ENCODE data around the gene CHST15. TPM values are rescaled to one million over a fixed set of nuclear protein-coding genes. Genes with fewer than 3 reads are reported as not detected.

CHST15 gene
- total and polyA plus RNA-seq, 2 of the 8 experiments (the other 6 are each of a cell fraction or from before 2014, with no cell fraction given) = 8.8 to 9.1 TPM

DNA sequence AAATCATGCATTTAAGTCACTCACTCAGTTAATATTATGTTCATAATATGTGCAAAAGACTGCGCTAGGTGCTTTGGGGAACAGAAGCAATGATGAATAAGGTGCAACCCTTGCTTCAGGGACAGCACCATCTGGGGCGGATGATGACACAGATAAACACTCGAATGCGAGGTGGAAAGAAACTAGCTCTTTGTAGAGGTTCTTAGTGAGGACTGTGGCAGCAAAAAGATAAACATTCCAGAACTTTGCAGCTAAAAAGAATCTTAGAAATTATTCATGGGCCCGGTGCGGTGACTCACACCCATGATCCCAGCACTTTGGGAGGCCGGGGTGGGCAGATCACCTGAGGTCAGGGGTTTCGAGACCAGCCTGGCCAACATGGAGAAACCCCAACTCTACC is 29.8 kb upstream of the CHST15 start:
- H4K91ac ChIP-seq (replicated peaks; ENCODE audit: insufficient read length, low read length) = no peak overlapping the region
- H3K18ac ChIP-seq (ENCODE audit: extremely low read depth, low read length) = no peak overlapping the region
- peaks cover 0 to 16% of the 10 kb centered on the region in 2 experiments for H4K20me1 ChIP-seq (replicated peaks in 1 of 2; ENCODE audit: control insufficient read depth in 1 of 2, insufficient read depth in 2 of 2, low read length in 2 of 2)
- no peak overlapping the region for H3K4me2 ChIP-seq (ENCODE audit: insufficient read depth in 1 of 2, low read depth in 2 of 2, low read length in 2 of 2)
- no peak overlapping the region for H3K4me3 ChIP-seq (ENCODE audit: extremely low read depth in 1 of 4, insufficient read depth in 2 of 4, low read depth in 3 of 4, low read length in 4 of 4)
- H2BK120ac ChIP-seq (replicated peaks; ENCODE audit: low read depth, low read length) = no peak overlapping the region
- H2AK5ac ChIP-seq (ENCODE audit: low read depth, low read length) = no peak overlapping the region
- no peak overlapping the region for H3K23ac ChIP-seq (ENCODE audit: insufficient read length)
- ChIA-PET CTCF (ENCODE audit: partially characterized antibody) (interaction anchor here (1.3 kb wide), 1 partner anchor 70 kb away, joined by 5 read pairs; no protein-coding TSS in a partner anchor), POLR2A (ENCODE audit: partially characterized antibody) (no interaction called here)
- H4K8ac ChIP-seq (ENCODE audit: extremely low read depth, insufficient read depth, low read length) = no peak overlapping the region
- H2BK5ac ChIP-seq (ENCODE audit: low read depth, low read length) = no peak overlapping the region
- no peak overlapping the region for H3K56ac ChIP-seq (replicated peaks; ENCODE audit: insufficient read length, low read depth, low read length)
- H2AFZ ChIP-seq (ENCODE audit: low read length) = no peak overlapping the region
- no peaks in the 10 kb centered on the region for H3K9me3 ChIP-seq (ENCODE audit: insufficient read depth in 2 of 2, low read depth in 1 of 2, low read length in 1 of 2)
- H3K79me1 ChIP-seq (ENCODE audit: low read depth, low read length) = no peaks in the 10 kb centered on the region
- 0 out of 2 replicates have a peak overlapping the region, but pooled peaks have one; percentile 33 for H2BK12ac ChIP-seq (ENCODE audit: low read depth, low read length)
- no peaks in the 10 kb centered on the region for H3K36me3 ChIP-seq (ENCODE audit: control insufficient read depth in 2 of 4, insufficient read depth in 4 of 4, low read length in 3 of 4)
- no peak overlapping the region for H3K14ac ChIP-seq (ENCODE audit: insufficient read length)
- no peak overlapping the region for H2BK20ac ChIP-seq (ENCODE audit: low read length)
- no peak overlapping the region for H3K9ac ChIP-seq (replicated peaks in 1 of 4; ENCODE audit: extremely low read depth in 1 of 4, low read depth in 3 of 4, low read length in 3 of 4)
- no peak overlapping the region for H3K4ac ChIP-seq (replicated peaks; ENCODE audit: insufficient read length, low read depth, low read length)
- 94% methylated on average over 8 of the region's 8 CpGs; no CpG with 5 or more reads in 1 of the 2 experiments for WGBS, 2 experiments (ENCODE audit: extremely low coverage in 1 of 2, insufficient coverage in 1 of 2, insufficient read length in 1 of 2, insufficient replicate concordance in 2 of 2, low coverage in 1 of 2, low lambda C conversion rate in 2 of 2, missing lambda C conversion rate in 1 of 2)
- H3K27me3 ChIP-seq (replicated peaks in 1 of 4; ENCODE audit: control insufficient read depth in 3 of 4, extremely low read depth in 1 of 4, insufficient read depth in 3 of 4, low read length in 3 of 4) = peaks cover 0 to 2% (median 0%) of the 10 kb centered on the region in 4 experiments; a peak in 2 of 7 replicates
- FAIRE-seq (no peak), DNase-seq (ENCODE audit: low read depth in 1 of 2, low spot score in 2 of 2) (no peak)
- H3K79me2 ChIP-seq (ENCODE audit: control insufficient read depth in 1 of 2, insufficient read depth in 2 of 2, low read length in 2 of 2) = no peaks in the 10 kb centered on the region
- H3K27ac ChIP-seq (ENCODE audit: low read depth, low read length) = no peak overlapping the region
- no peak overlapping the region for H2BK15ac ChIP-seq (ENCODE audit: low read length)
- H4K5ac ChIP-seq (ENCODE audit: insufficient read length, low read depth, low read length) = no peak overlapping the region
- H3K4me1 ChIP-seq (replicated peaks in 1 of 4; ENCODE audit: control insufficient read depth in 3 of 4, insufficient read depth in 4 of 4, low read length in 3 of 4) = no peaks in the 10 kb centered on the region; a peak in 1 of 7 replicates
- peaks cover 22% of the 10 kb centered on the region; the same call in 1 of the 2 replicates for H3K23me2 ChIP-seq (ENCODE audit: low read depth, low read length)
- TF ChIP-seq POLR2A (IDR thresholded peaks at IDR 0.05; ENCODE audit: control extremely low read depth in 1 of 2, low read depth in 2 of 2, low read length in 2 of 2) (no peak), GABPA (IDR thresholded peaks at IDR 0.05; ENCODE audit: borderline replicate concordance, insufficient read depth, low read length) (no peak), JUN (IDR thresholded peaks at IDR 0.05; ENCODE audit: low read depth, low read length) (no peak), GTF2F1 (IDR thresholded peaks at IDR 0.05; ENCODE audit: borderline replicate concordance, low read depth, low read length) (no peak), TAF1 (IDR thresholded peaks at IDR 0.05; ENCODE audit: low read depth, low read length) (no peak), ASH2L (IDR thresholded peaks at IDR 0.05; ENCODE audit: low read length) (no peak), KDM5A (IDR thresholded peaks at IDR 0.05; ENCODE audit: low read length) (no peak), TEAD4 (IDR thresholded peaks at IDR 0.05; ENCODE audit: low read depth, low read length) (no peak), RAD21 (IDR thresholded peaks at IDR 0.05 in 1 of 2, conservative IDR thresholded peaks at IDR 0.05 in 1 of 2; ENCODE audit: low read depth in 2 of 2, low read length in 2 of 2) (no peak), RBBP5 (IDR thresholded peaks at IDR 0.05; ENCODE audit: borderline replicate concordance, low read depth, low read length) (no peak)
- TF ChIP-seq, protein P1, sequence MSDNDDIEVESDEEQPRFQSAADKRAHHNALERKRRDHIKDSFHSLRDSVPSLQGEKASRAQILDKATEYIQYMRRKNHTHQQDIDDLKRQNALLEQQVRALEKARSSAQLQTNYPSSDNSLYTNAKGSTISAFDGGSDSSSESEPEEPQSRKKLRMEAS (IDR thresholded peaks at IDR 0.05) = no peak
- TF ChIP-seq, protein P2, sequence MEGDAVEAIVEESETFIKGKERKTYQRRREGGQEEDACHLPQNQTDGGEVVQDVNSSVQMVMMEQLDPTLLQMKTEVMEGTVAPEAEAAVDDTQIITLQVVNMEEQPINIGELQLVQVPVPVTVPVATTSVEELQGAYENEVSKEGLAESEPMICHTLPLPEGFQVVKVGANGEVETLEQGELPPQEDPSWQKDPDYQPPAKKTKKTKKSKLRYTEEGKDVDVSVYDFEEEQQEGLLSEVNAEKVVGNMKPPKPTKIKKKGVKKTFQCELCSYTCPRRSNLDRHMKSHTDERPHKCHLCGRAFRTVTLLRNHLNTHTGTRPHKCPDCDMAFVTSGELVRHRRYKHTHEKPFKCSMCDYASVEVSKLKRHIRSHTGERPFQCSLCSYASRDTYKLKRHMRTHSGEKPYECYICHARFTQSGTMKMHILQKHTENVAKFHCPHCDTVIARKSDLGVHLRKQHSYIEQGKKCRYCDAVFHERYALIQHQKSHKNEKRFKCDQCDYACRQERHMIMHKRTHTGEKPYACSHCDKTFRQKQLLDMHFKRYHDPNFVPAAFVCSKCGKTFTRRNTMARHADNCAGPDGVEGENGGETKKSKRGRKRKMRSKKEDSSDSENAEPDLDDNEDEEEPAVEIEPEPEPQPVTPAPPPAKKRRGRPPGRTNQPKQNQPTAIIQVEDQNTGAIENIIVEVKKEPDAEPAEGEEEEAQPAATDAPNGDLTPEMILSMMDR (IDR thresholded peaks at IDR 0.05; ENCODE audit: control extremely low read depth in 1 of 3, insufficient read depth in 1 of 3, low read depth in 1 of 3, low read length in 3 of 3) = no peak
